Spleen (tissue), 7 donors: ENCODE results near the gene RNASEH1.

Source experiments
- CTCF ChIP-seq, 11 experiments: fragments of 200-600 bp in 7 of 11; fragments of 450-650 bp in 4 of 11; sonication (generic) in 4 of 11; IDR thresholded peaks in 8 of 11; conservative IDR thresholded peaks in 3 of 11; 1 replicate in 7 of 11; 2 replicates in 4 of 11; pipeline versions ENCODE4 v1.4.0 to v1.8.0; 2016 to 2021; ENCODE audit warnings: antibody characterized with exemption in 11 of 11, inconsistent platforms in 4 of 11, mild to moderate bottlenecking in 1 of 11
- POLR2A ChIP-seq, 3 donors: fragments of 450-650 bp; IDR thresholded peaks; one replicate each; pipeline ENCODE4 v1.5.1; 2017; ENCODE audit warnings: antibody characterized with exemption in 3 of 3, mild to moderate bottlenecking in 1 of 3
- POLR2AphosphoS5 ChIP-seq, 3 donors: sonication (generic); formaldehyde crosslinking; IDR thresholded peaks; one replicate each; pipeline ENCODE4 v1.5.1; 2017; ENCODE audit warnings: antibody characterized with exemption in 3 of 3
- donor health status: DM: no; HTN: no; CAD: no; lungs with moderate emphysema.
- donor health status: DM: no; HTN: no; CAD: no.
- donor health status: DM: no; HTN: no; CAD: no.

- TF ChIP-seq POLR2A (IDR thresholded peaks at IDR 0.05) (no peak), POLR2AphosphoS5 (IDR thresholded peaks at IDR 0.05) (no peak), CTCF (IDR thresholded peaks at IDR 0.05 in 8 of 11, conservative IDR thresholded peaks at IDR 0.05 in 3 of 11) (no peak)
Observed at GRCh38 chr2:3527886-3528785, 30.0 kb downstream of the RNASEH1 start.
